SKM-1 treated with dmso at 0.1 percent for 144 hours (cell line): Measurements from ENCODE around the gene COL10A1.

Source experiments
- DNase-seq: peaks from one replicate; lab custom pipeline; 2025; ENCODE audit not compliant: unreplicated experiment; lab: John Stamatoyannopoulos, UW

The COL10A1 gene

DNA sequence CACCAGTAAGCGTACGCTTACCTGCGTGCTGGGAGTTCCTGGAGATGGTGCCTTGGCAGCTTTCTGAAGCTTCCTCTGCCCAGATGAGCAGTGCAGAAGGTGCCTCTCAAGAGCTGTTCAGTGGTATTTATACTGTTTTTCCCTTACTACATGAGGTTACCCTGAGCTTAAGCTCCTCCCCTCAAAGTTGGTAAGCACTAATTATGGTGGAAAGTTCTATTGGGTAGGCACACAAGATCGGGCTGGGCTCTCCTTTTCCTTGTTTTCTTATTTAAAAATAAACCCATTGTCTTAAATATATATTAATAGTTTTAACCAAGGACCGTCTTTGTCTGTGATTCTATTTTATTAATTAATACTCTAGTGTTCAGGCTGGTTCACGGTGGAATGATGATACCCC lies at the start of gene COL10A1:
TSS of gene COL10A1 (minus strand) at position 101 of the 400 bp plus-strand sequence. CDS start 640 bp downstream, outside the sequence.
- DNase-seq: no peak

DNA sequence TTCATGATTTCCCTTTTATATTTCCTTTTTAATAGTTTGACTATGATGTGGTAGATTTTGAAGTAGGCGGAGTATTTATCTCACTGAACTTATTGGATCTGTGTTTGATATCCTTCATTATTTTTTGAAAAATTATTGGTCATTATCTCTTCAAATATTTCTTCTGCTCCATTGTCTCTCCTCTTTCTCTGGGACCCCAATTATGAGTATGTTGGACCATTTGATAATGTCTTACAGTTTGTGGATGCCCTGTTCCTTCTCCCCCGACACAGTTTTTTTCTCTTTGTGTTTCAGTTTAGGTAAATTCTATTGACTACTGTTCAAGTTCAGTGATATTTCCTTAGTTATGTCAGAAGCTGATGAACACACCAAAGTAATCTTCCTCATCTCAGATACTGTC lies 49.4 kb upstream of the COL10A1 start:
- DNase-seq: no peak

GRCh38 chr6:116173928-116174327 lies 48.0 kb upstream of the COL10A1 start:
- DNase-seq: no peak

DNA sequence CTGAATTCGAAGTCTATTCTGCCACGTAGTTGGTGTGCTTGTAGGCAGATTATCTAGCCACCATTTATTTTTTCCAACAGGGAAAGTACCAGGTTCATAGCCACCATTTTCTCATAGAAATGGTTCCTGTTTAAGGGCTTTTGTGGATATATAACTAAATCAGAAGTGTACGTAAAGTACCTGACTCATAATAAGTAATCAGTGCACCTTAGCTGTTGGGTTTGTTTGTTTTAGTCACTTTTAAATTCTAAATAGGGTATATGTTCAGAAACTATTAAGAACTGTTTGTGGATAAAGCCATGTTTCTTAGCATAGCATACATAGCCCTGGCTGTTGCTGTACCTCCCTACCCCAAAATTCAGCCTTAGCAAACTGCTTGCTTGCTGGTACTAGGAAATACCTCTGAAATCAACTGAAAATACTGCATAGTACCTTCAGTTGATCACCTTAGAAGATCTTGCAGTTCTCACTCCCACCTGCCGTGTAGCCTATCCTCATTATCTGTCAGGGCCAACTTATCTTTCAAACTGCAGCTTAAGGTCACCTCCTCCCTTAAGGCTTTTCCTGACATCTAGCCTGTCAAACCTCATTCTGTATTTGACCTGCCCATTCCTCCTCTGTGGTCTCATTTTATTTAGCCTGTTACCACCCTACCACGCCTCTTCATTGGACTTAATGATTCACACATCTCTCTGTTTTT lies 44.6 kb upstream of the COL10A1 start:
- no peak for DNase-seq

- DNase-seq: no peak
Measured at GRCh38 chr6:116169880-116170279, 43.9 kb upstream of the COL10A1 start.

DNA sequence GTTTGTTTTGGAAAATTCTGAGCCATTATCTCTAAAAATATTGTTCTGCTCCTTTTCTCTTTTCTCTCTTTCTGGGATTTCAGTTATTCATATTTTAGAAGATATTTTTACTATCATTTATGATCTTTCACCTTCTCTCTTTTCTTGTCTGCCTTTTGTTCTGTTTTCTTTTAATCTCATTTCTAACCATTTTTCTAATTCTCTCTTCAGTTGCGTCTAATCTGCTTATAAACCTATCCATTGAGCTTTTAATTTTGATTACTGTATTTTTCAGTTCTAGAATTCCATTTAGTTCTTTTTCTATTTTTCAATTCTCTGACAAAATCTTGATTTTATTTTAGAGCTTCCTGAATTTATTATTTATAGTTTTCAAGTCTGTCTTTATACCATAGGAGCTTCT lies 42.2 kb upstream of the COL10A1 start:
- no peak for DNase-seq

- DNase-seq: no peak
Measured at GRCh38 chr6:116166369-116166768, 40.4 kb upstream of the COL10A1 start.

DNA sequence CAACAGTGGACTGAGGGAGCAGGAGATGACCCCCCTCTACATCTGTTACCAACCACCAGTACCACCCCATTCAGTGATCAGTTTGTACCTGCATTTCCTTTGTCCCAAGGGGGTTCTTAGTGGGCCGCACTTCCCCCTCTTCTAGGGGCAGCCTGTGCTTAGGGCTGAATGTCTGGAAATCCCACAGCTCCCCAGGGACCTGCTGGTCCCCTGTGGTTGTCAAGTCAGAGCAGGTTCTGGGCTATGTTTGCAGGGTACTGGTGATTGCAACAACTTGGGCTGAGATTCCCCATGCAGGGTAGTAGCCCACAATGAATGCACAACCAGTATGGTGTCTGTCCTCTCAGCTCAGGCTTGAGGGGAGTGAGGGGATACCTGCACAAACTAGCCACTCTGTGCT lies 39.7 kb upstream of the COL10A1 start:
- no peak for DNase-seq

- no peak for DNase-seq
Measured at GRCh38 chr6:116159782-116160524, 34.0 kb upstream of the COL10A1 start.

DNA sequence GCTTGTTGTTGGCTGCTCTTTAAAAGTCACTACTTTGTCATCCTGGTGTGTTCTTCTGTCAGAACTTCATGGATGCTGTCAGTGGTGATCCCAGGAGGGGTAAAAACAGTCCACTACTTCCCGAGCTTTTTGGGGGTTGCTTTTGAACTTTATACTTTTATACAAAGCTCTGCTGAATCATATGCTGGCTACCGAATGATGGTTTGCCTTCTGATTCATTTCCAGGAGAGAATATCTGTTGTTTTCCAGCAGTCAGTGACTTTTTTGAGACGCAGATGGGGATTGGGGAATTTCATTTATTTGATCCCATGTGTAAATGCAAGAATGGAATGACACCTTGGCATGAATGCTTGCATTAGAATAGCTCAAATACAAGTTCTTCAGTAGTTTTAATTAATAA lies 32.7 kb upstream of the COL10A1 start:
- DNase-seq: no peak

DNA sequence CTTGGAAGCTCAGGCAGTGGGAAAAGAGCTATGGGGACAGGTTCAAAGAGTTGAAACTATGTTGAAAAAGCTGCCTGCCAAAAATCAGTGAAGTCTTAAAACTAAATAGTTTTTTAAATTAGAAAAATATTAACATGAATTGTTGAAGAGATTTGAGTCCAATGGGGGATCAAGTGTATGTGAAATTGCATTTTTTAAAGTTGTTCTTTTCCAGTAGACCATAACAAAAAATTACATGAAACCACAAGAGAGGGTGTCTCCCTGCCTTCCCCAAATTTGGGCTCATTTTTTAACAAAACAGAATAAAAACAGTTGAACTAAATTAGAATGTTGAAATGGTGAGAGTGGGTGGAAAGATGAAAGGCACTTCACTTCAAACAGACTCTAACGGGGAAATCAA lies 31.5 kb upstream of the COL10A1 start:
- DNase-seq: no peak

DNA sequence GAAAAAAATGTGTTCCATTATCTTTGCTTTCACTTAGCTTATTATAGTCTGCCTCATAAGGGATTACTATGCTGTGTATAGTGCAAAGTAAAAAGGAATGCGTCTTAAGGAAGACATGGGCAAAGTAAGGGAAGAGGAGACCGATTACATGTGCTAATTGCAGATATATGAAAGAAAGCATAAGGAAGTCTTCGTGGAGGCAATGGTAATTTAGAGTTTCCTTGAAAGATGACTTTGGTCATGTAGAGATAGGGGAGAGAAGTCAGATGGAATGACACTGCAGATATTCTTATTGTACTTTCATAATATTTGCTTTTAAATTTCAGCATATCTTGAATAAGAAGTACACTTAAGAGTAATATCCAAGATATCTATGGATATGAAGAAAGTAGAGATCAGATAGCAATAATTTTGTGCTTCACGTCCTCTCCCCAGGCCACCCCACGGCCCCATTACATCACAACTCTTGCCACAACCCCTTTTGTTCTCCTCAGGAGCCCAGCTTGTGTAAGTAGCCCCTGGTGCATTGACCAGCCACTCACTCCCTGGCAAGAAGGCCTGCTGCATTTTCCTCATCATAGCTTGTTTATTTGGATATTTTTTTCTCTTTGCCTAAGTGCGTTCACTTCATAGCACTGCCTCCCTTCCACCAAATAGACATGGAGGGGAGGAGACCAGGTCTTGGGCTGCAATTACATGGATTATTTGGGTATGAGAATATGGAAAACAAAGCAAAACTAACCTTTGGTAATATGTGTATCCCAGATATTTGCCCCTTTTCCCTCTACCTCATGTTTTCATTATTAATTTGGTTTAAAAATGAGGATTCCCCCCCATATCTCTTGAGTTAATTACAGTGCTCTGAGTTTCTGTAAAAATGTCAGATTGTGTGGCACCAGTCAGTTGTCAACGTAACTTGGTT lies 30.7 kb upstream of the COL10A1 start:
- no peak for DNase-seq

- DNase-seq: no peak
Measured at GRCh38 chr6:116154887-116155286, 29.0 kb upstream of the COL10A1 start.

- DNase-seq: no peak
Measured at GRCh38 chr6:116152620-116153019, 26.7 kb upstream of the COL10A1 start.

- no peak for DNase-seq
Measured at GRCh38 chr6:116145803-116146675, 20.1 kb upstream of the COL10A1 start.

DNA sequence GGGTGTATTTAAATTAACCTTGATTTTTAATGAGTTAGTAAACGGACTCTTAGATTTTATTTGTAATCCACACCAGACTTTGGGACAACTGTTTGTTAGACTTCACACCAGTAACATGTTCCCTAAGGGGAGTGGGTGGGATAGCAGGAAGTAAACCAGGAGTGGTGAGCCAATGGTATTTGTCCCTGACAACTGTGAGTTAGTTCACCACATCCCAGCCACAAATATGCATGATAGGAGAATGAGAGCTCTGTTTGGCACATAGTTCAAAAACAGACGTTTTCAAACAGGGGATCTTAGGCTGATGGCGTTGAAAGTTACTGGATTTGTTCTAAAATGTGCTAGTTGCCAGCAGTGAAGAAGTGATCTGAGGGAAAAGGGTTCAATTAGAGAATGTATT lies 18.7 kb upstream of the COL10A1 start:
- no peak for DNase-seq

GRCh38 chr6:116139917-116140316 lies 14.0 kb upstream of the COL10A1 start:
- no peak for DNase-seq

- DNase-seq: no peak
Measured at GRCh38 chr6:116136933-116137340, 11.0 kb upstream of the COL10A1 start.

- DNase-seq: no peak
Measured at GRCh38 chr6:116136373-116136772, 10.4 kb upstream of the COL10A1 start.

GRCh38 chr6:116133453-116133852 lies 7.5 kb upstream of the COL10A1 start:
- no peak for DNase-seq
